Esophagus squamous epithelium (tissue), 4 donors: ENCODE measurements around the gene TMEM255B.

Source experiments
- CTCF ChIP-seq, 6 experiments: fragments of 450-650 bp in 4 of 6; fragments of 200-600 bp in 2 of 6; sonication (generic) in 2 of 6; IDR thresholded peaks; one replicate each; pipeline ENCODE4 v1.5.1; 2016 to 2019; ENCODE audit warnings: antibody characterized with exemption in 6 of 6, mild to moderate bottlenecking in 4 of 6, moderate library complexity in 4 of 6
- POLR2A ChIP-seq, 4 donors: fragments of 450-650 bp; IDR thresholded peaks; one replicate each; pipeline ENCODE4 v1.6.1; 2017; ENCODE audit warnings: antibody characterized with exemption in 4 of 4, mild to moderate bottlenecking in 4 of 4, moderate library complexity in 3 of 4

- TF ChIP-seq CTCF (IDR thresholded peaks at IDR 0.05) (no peak), POLR2A (IDR thresholded peaks at IDR 0.05) (no peak)
Measured at GRCh38 chr13:113781571-113781970, 22.5 kb downstream of the TMEM255B start.
